GM23248 (cell line): Measurements from ENCODE around the gene IP6K3.

Source experiments
- EZH2 ChIP-seq: fragments of 200-600 bp; sonication (generic); IDR thresholded peaks from 2 replicates; pipeline ENCODE4 v1.6.1; 2018; ENCODE audit warnings: antibody characterized with exemption, mild to moderate bottlenecking; ENCODE audit not compliant: insufficient read depth, poor library complexity, severe bottlenecking
- EZH2phosphoT487 ChIP-seq: fragments of 200-600 bp; sonication (generic); IDR thresholded peaks from 2 replicates; pipeline ENCODE4 v1.6.1; 2018; ENCODE audit warnings: antibody characterized with exemption, moderate library complexity, mild to moderate bottlenecking, low read depth; ENCODE audit not compliant: insufficient read depth

- TF ChIP-seq EZH2, result no peak
- TF ChIP-seq EZH2phosphoT487, result no peak
These were observed 50.6 kb downstream of the IP6K3 start for GRCh38 chr6:33696076-33696475.
